ENCODE data around the gene PHF2. TPM values are rescaled to one million over a fixed set of nuclear protein-coding genes. Genes with fewer than 3 reads are reported as not detected.
A peak's percentile ranks its signal among the peaks of the same experiment; 100 is the strongest.

The PHF2 gene
- total and polyA plus RNA-seq, 2 donors (not counting 1 experiment from before 2014, with no cell fraction given) = 11.0 to 28.8 TPM

- no peaks in the 10 kb centered on the region for H4K20me1 ChIP-seq (ENCODE audit: control insufficient read depth, insufficient read depth, low read length, poor library complexity, severe bottlenecking)
- no peak overlapping the region for H3K4me3 ChIP-seq (ENCODE audit: control extremely low read depth in 1 of 5, extremely low read depth in 1 of 5, insufficient read depth in 1 of 5, low read depth in 2 of 5, low read length in 4 of 5)
- peaks cover 3% of the 10 kb centered on the region for H3K9me3 Mint-ChIP-seq (ENCODE audit: insufficient read depth)
- ATAC-seq (ENCODE audit: low read depth) = peak; percentile 41
- no peaks in the 10 kb centered on the region for H3K4me1 Mint-ChIP-seq
- WGBS (ENCODE audit: insufficient coverage) = 53% methylated on average over 12 of the region's 19 CpGs
- H3K36me3 ChIP-seq (replicated peaks in 1 of 2; ENCODE audit: control extremely low read depth in 1 of 2, control insufficient read depth in 1 of 2, extremely low read depth in 1 of 2, insufficient read depth in 2 of 2, low read length in 1 of 2) = peaks cover 0 to 3% of the 10 kb centered on the region in 2 experiments
- no peak overlapping the region for H3K27ac Mint-ChIP-seq
- H3K4me2 ChIP-seq (replicated peaks; ENCODE audit: low read depth, low read length, poor library complexity, severe bottlenecking) = no peak overlapping the region
- peaks cover 0 to 14% (median 0%) of the 10 kb centered on the region in 3 donors for H3K9me3 ChIP-seq (ENCODE audit: control extremely low read depth in 1 of 3, control insufficient read depth in 2 of 3, insufficient read depth in 1 of 3, low read length in 2 of 3)
- H3K4me3 Mint-ChIP-seq = no peak overlapping the region
- CTCF ChIA-PET = interaction anchor here (0.6 to 8.6 kb wide), 4 partner anchors 277 to 531 kb away, joined by 5 to 60 read pairs (median 8); no protein-coding TSS in a partner anchor
- no peaks in the 10 kb centered on the region for H3K4me1 ChIP-seq (ENCODE audit: control insufficient read depth in 2 of 2, insufficient read depth in 2 of 2, low read length in 2 of 2)
- DNase-seq = peak; percentile 59
- no peak overlapping the region for H3K9ac ChIP-seq (ENCODE audit: low read length)
- no peak overlapping the region for H3K27ac ChIP-seq (ENCODE audit: low read length in 2 of 2)
- TF ChIP-seq CTCF (IDR thresholded peaks at IDR 0.05) = peak; percentile 80
- TF ChIP-seq EZH2 (IDR thresholded peaks at IDR 0.05; ENCODE audit: borderline replicate concordance, insufficient read depth, low read depth, low read length, poor library complexity, severe bottlenecking) = no peak
- H3K27me3 Mint-ChIP-seq = peaks cover 16% of the 10 kb centered on the region
- H3K79me2 ChIP-seq (ENCODE audit: control insufficient read depth, insufficient read depth, low read length) = no peaks in the 10 kb centered on the region
- no peak overlapping the region for H2AFZ ChIP-seq (ENCODE audit: insufficient read depth, low read depth, low read length, poor library complexity, severe bottlenecking)
- intact Hi-C loops (cut with micrococcal nuclease) = loop anchor here (5.0 kb wide), 1 partner anchor 530 kb away; no protein-coding TSS in a partner anchor
- H3K27me3 ChIP-seq (replicated peaks in 1 of 4; ENCODE audit: control extremely low read depth in 1 of 4, control insufficient read depth in 3 of 4, insufficient read depth in 4 of 4, low read length in 3 of 4) = peaks cover 0 to 8% (median 0%) of the 10 kb centered on the region in 4 experiments
- POLR2A ChIA-PET = no interaction called here
Observed at GRCh38 chr9:93682155-93682968, 106.0 kb downstream of the PHF2 start.
